ENCODE data around the gene SYNPR. TPM values are rescaled to one million over a fixed set of nuclear protein-coding genes. Genes with fewer than 3 reads are reported as not detected.

The SYNPR gene
- total and polyA plus RNA-seq, 12 donors: 0.01 to 0.71 (median 0.43) TPM; not detected in 7

GRCh38 chr3:63654931-63655330 lies 376.8 kb downstream of the SYNPR start:
- H3K36me3 ChIP-seq: no peaks in the 10 kb centered on the region
- DNase-seq (no peak), ATAC-seq (no peak)
- no peaks in the 10 kb centered on the region for H3K4me1 ChIP-seq
- TF ChIP-seq CTCF (IDR thresholded peaks at IDR 0.05): no peak
- no peak overlapping the region for H3K27ac ChIP-seq
- WGBS, 2 donors: 60 to 73% methylated on average over 5 of the region's 5 CpGs
- intact Hi-C loops (cut with DNase I): no loop called here
- no peaks in the 10 kb centered on the region for H3K9me3 ChIP-seq
- H3K27me3 ChIP-seq: no peaks in the 10 kb centered on the region
- no peak overlapping the region for H3K4me3 ChIP-seq

GRCh38 chr3:63655519-63655918 lies 377.4 kb downstream of the SYNPR start:
- no peaks in the 10 kb centered on the region for H3K27me3 ChIP-seq
- ATAC-seq (no peak), DNase-seq (no peak)
- H3K27ac ChIP-seq: no peak overlapping the region
- intact Hi-C loops (cut with DNase I): no loop called here
- H3K4me1 ChIP-seq: no peaks in the 10 kb centered on the region
- H3K9me3 ChIP-seq: no peaks in the 10 kb centered on the region
- no peaks in the 10 kb centered on the region for H3K36me3 ChIP-seq
- H3K4me3 ChIP-seq: no peak overlapping the region
- 77 to 84% methylated on average over 4 of the region's 4 CpGs for WGBS, 2 donors
- no peak for TF ChIP-seq CTCF (IDR thresholded peaks at IDR 0.05)

GRCh38 chr3:63656786-63657185 lies 378.7 kb downstream of the SYNPR start:
- no peak overlapping the region for H3K4me3 ChIP-seq
- no peaks in the 10 kb centered on the region for H3K36me3 ChIP-seq
- 83 to 90% methylated on average over 6 of the region's 6 CpGs for WGBS, 2 donors
- no peaks in the 10 kb centered on the region for H3K9me3 ChIP-seq
- no peak overlapping the region for H3K27ac ChIP-seq
- intact Hi-C loops (cut with DNase I): no loop called here
- DNase-seq (no peak), ATAC-seq (no peak)
- no peaks in the 10 kb centered on the region for H3K4me1 ChIP-seq
- TF ChIP-seq CTCF (IDR thresholded peaks at IDR 0.05): no peak
- no peaks in the 10 kb centered on the region for H3K27me3 ChIP-seq

- Histone ChIP-seq H3K4me3 (no peak overlapping the region), H3K27ac (no peak overlapping the region), H3K4me1 (no peaks in the 10 kb centered on the region), H3K27me3 (no peaks in the 10 kb centered on the region), H3K9me3 (no peaks in the 10 kb centered on the region), H3K36me3 (no peaks in the 10 kb centered on the region)
- ATAC-seq: no peak
- 67 to 80% methylated on average over 1 of the region's 1 CpG for WGBS, 2 donors
- no peak for DNase-seq
- no peak for TF ChIP-seq CTCF (IDR thresholded peaks at IDR 0.05)
- intact Hi-C loops (cut with DNase I): no loop called here
Measured at GRCh38 chr3:63661242-63661641, 383.1 kb downstream of the SYNPR start.

- Histone ChIP-seq H3K9me3 (no peaks in the 10 kb centered on the region), H3K27ac (no peak overlapping the region), H3K4me3 (no peak overlapping the region), H3K27me3 (no peaks in the 10 kb centered on the region), H3K36me3 (no peaks in the 10 kb centered on the region), H3K4me1 (no peaks in the 10 kb centered on the region)
- WGBS, 2 donors: 79 to 82% methylated on average over 4 of the region's 4 CpGs
- TF ChIP-seq CTCF (IDR thresholded peaks at IDR 0.05): no peak
- ATAC-seq (no peak), DNase-seq (no peak)
- intact Hi-C loops (cut with DNase I): no loop called here
Measured at GRCh38 chr3:63662011-63662410, 383.9 kb downstream of the SYNPR start.

Measured in heart right ventricle (tissue), 16 donors.